ENCODE measurements around the gene SYTL1.
"Not testable (repeated sequence)": the region's sequence is repeated elsewhere in the genome, so short reads cannot be mapped to it uniquely, and the experiment has no call there.

The SYTL1 gene

GRCh38 chr1:27365372-27366112 is 23.7 kb downstream of the SYTL1 start:
- peak; percentile 90 for DNase-seq

- peak; percentile 83 for DNase-seq
Observed at GRCh38 chr1:27366113-27366410, 24.2 kb downstream of the SYTL1 start.

DNA sequence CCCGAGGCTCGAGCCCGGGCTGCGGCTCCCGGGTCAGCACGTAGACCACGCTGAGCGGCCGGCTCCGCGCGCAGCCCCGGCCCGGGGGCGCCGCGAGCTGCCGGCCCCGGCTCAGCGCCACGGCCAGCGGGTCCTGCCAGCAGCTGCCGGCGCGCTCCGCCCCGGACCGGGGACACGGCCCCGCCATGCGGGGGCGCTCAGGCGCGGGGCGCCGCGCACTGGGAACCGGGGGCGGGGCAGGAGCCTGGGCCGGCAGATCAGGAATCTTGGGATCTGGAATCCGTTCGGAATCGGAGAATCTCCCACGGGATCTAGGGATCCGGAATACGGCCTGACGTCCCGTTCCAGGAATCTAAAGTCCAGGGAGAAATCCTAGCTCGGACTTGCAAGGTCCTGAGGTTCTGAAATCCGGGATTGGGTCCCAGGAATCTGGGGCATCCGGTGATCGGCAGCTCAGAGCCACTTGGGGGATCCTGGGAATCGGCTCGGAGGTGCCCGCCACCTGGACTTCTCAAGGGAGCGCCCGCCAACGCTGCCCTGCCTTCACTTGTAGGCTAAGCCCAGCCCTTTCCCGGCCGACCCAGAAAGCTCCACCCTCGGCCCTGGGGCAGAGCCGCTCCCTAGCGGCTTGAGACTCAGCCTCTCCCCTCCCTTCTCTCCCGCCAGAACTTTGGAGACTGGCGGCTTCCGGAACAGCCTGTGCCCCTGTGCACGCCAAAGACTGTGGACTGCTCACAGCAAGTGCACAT is 24.8 kb downstream of the SYTL1 start, which contains the start of gene MAP3K6:
Gene MAP3K6, minus strand, starts transcription at position 551 of the 749 bp plus-strand sequence. Its CDS starts 364 bp downstream, at position 187.
- peak; percentile 91 for DNase-seq

DNA sequence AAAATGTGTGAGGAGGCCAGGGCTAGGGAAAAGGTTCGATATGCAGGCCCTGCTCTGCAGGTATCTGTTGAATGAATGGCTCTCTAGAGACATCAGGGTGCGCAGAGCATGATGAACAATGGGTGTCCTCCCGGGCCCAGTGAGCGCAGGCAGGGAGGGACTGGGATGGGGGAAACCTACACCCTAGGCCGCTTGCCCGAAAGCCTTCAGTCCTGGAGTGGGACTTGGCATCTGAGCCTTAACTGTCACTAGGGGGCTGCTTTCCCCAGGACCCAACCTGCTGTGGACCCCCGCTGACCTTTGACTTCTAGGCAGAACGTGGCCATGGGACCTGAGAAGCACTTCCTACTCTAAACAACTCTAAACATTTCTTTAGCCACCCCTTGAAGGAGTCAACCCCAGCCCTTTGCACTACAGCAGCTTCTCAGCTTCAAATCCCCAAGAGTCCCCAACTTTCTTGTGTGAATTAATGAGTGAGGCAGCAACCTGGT is 25.4 kb downstream of the SYTL1 start:
- DNase-seq: no peak

DNA sequence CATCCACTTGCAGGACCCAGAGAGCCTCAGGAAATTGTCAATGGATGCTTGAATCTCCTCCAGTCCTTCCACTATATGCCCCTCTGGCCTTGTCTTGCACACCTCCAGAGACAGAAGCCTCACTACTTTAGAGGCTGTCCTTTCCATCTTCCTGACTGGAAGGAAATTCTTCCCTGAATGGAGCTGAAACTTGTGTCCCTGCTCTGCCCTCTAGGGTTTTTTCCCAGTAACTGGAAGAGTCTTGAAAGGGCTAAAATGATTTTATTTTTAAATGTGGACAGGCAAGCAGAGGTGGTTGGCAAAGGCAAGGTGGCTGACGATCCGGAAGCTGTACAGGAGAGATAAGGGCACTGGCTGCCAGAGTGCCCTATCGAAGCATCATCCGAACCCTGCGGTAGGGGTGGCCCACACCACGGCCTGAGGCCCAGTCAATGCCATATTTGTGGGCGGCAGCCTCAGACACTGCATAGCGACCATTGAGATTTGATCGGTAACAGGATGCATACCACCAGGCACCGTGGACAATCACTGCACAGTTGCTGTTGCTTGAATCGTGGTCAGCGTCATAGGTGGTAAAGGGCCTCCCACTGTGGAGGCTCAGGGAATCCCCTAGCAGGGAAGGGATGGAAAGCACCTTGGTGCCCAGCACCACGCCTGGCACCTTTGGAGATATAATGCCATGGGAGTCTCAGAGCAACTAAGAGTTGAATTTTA is 27.2 kb downstream of the SYTL1 start:
- peak; percentile 97 for DNase-seq

- DNase-seq: no peak
Observed at GRCh38 chr1:27372022-27372807, 30.4 kb downstream of the SYTL1 start.

GRCh38 chr1:27372808-27373690 is 31.2 kb downstream of the SYTL1 start:
- DNase-seq: no peak

- DNase-seq: no peak
Observed at GRCh38 chr1:27374362-27375086, 32.7 kb downstream of the SYTL1 start, which contains the start of gene FCN3. Gene FCN3 (minus strand): TSS chr1:27374824. CDS start chr1:27374818, 6 bp downstream.

GRCh38 chr1:27377760-27378495 is 36.1 kb downstream of the SYTL1 start:
- no peak for DNase-seq

DNA sequence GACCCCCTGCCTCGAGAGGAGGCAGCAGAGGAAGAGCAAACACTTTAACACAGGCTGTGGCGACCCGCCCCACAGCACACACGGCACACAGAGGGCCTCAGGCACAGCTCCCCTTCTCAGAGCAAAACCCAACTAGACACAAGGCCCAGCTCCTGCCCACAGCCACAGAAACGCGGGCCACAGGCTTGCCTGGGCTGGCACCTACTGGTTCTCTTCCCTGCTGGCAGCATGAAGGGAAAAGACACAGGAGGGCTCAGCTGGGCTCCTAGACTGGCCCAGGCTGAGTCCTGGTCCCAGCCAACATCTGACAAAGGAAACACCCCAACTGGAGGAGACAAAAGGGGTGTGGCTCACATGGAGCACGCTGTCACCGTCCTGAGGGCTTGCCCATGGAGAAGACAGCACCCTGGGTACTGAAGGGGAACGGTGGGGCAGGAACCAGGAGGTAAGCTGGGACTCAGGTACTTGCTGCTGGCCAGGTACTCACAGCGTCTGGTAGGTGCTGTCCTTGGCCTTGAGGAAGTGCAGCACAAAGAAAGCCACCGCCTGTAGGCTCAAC is 37.8 kb downstream of the SYTL1 start:
- DNase-seq: no peak

- DNase-seq: no peak
Observed at GRCh38 chr1:27380224-27380623, 38.4 kb downstream of the SYTL1 start.

GRCh38 chr1:27380766-27381733 is 39.2 kb downstream of the SYTL1 start:
- DNase-seq: no peak

DNA sequence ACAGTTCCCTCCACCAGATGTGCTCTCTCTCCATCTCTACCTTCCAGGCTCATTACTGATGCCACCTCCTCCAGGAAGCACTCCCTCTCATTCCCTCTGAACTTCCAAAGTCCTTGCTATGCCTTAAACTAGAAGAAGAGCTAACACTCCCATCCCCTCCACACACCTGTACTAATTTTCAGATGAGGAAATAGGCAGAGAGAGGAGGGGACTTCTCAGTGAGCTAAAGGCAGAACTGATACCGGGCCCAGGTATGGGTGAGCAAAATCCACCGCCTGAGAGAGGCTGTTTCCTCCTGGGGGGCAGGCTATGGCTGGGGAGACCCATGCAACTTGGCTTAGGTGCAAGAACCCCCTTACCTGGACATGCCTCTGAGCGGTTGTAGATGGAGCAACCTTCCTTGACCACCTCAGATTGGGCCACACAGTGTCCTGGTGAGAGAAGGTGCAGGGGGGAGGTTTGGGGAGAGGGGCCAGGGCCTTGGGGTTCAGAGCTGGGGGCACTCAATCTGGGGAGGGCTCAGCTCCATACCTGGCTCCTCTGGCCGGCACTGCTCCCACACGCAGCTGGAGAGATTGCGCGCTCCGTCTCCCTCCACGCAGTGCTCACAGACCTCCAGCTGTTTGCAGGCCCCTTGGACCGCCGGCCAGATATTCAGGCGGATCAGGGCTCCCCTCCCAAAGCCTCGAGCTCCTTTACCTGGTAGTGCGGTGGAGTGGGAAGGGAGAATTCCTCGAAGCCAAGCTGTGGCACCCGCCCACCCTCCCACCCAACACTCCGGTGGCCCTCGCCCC is 40.3 kb downstream of the SYTL1 start:
- DNase-seq: no peak

DNA sequence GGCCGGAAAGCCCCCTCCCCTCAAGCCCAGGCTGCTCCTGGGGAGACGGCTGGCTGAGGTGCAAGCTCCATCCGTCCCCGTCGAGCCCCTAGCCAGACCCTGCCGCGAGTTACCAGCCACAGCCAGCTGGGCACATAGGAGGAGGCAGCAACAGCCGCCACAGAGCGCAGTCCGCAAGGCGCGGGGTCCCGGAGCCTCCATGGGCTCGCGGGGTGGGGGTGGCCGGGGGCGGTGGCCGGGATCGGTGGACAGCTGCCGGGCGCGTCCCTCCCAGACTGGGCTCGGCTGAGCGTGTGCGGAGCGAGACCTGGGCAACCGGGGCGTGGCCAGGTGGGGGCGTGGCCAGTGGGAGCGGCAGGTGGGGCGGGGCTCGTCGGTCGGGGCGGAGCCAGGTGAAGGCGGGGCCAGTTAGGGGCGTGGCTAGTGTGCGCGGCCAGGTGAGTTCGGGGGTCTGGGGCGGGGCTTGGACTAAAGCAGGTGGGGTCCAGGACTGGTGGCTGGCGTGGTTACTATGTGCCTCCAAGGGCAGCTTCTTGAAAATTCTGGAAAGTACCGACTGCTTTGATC is 41.3 kb downstream of the SYTL1 start, which contains the start of gene CD164L2:
Gene CD164L2, minus strand, starts transcription at position 295 of the 567 bp plus-strand sequence. Its CDS starts 94 bp downstream, at position 201.
- DNase-seq: no peak

DNA sequence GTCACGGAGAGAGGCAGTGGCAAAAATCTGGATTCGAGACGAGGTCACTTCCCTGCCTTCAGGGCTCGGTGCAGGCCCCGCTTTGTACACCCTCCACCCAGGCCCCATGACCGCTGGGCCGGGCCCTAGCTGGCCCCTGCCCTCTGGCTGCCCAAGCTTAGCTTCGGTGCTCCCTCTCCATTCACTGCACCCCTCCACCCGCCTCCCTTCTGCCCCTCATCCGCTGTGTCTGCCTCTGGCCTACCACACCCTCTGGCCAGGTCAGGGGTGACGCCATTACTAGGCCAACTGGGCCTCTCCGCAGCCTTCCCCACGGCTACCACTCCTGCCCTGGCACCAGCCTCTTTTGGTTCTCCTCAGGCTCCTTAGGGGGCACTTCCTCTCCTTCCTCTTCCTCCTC is 41.8 kb downstream of the SYTL1 start:
- DNase-seq: no peak

DNA sequence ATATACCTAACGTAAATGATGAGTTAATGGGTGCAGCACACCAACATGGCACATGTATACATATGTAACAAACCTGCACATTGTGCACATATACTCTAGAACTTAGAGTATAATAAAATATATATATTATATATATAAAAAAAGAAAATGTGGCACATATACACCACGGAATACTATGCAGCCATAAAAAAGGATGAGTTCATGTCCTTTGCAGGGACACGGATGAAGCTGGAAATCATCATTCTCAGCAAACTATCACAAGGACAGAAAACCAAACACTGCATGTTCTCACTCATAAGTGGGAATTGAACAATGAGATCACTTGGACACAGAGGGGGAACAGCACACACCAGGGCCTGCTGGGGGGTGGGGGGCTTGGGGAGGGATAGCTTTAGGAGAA is 43.0 kb downstream of the SYTL1 start:
- DNase-seq: not testable (repeated sequence)

DNA sequence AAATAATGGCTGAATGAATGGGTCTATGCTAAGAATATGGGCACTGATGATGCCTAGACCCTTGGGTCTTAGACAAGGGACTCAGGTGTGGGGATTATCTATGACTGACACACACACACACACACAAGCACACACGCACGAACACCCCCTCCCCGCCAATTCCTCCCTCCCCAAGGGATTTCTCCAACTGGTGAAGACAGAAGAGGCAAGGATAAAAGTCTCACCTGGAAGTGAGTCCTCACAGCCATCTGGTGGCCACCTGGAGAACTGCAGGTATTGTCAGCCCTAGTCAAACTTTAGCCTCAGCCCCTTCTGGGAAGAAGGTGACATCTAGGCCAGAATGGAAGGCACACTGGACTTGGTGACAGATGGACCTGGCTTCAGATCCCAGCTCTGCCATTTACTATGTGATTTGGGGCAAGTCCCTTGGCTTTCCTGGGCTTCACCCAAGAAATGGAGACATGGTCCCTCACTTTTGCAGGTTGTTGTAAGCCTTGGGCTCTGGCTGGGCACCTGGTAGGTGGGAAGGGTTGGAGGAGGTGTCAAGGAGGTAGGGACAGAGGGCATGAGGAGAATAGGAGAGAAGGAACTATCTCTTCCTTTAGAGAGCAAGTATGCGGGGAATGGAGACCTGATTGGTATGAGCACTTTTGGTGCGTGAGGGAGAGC is 46.6 kb downstream of the SYTL1 start:
- peak; percentile 64 for DNase-seq

Measured in hematopoietic multipotent progenitor cell treated with erythropoietin and hydrocortisone succinate and interleukin-3 and kit ligand, for 4 days (in vitro differentiated cells).